CD4-positive, alpha-beta T cell treated with Interleukin-1 beta for 1 hour (primary cell): ENCODE results near the gene DYRK4.
A peak's percentile ranks its signal among the peaks of the same experiment; 100 is the strongest.

ENCODE experiments used
- DNase-seq, 2 donors: peaks; one replicate each; pipeline ENCODE4 v3.0.0-alpha.2; 2020 to 2022

Gene DYRK4

DNA sequence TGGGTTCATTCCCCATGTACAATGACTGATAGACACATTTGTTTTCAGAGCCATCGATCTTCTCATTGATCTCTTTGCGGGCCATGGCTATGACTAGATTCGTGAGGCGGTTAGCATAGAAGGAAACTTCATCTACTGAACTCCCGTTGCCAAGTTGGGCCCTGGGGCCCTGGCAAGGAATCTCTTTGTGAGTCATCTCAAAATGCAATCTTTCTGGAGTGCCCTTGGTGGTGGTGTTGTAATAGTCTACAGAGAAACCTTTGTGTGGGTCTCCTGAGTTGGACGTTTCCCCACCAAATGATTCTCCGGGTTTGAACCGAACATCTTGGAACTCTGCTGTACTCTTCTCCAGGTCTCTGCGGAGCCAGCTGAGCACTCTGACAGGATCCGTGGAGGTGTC lies 66.4 kb downstream of the DYRK4 start:
- DNase-seq: no peak

DNA sequence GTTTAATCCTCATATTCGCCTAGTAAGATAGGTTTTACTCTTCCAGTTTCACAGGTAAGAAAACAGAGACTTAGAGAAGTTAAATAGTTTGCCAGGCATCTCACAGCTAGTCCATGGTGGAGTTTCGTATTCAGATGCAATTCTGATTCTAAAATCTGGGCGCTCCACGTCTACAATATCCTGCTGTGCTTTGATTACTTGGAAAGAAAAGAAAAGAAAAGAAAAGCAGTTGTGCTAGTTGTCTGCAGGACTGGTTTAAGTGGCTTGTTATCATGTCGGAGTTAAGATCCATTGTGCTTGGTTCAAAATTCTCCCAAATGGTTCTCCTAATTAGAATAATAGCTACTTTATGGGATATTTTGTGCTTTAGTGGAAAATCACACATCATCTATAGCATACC lies 68.3 kb downstream of the DYRK4 start:
- no peak for DNase-seq

DNA sequence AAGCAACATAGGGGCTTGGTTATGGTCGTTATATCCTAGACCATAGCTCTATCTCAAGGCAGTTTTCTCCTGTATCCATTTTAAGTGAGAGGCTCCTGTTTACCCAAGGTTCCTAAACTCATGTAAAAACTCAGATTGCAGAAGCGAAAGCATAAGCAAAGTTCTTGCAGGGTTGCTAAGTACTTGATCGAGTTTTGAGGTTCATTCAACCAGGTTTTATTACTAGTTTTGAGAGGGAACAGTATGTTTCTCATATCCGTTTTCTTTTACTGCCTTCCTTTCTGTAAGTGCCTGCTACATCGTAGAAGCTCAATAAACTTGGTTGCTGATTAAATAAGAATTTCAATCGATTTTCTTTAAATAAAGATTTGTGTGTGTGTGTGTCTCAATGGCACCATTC lies 81.7 kb downstream of the DYRK4 start:
- no peak for DNase-seq

DNA sequence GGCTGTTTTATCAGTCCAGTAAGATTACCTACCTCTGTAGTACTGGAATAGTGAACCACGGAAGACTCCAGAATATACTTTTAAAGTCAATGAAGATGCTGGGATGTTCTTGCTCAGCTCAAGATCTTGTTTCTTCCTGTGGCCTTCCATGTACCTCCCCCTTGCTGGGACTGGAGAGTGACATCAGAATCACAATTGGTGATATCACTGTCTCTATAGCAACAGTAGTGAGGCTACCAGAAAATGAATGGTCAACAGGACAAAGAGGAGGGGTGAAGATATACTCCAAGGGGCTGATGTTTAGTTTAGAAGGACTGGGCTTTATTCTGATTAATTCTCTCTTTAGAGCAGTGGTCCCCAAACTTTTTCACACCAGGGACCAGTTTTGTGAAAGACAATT lies 83.0 kb downstream of the DYRK4 start:
- DNase-seq: no peak

DNA sequence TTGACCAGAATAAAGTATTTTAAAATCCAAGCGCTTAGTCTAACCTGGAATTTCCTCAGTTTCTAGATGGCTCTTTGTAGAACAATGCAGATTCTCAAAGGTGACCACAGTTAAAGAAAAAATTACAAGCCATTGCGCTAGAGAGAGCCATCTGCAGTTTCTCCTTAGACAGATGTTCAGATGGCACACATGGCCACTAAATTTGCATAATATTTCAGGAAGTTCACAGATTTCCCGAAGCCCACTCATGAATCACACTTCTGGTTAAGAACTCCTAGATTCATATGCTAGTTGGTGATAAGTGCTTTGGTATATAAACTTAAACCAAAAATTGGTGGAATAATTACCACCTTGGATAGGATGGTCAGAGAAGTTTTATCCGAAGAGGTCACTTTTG lies 86.1 kb downstream of the DYRK4 start:
- DNase-seq: peak in 1 of 2 donors; percentile 1

DNA sequence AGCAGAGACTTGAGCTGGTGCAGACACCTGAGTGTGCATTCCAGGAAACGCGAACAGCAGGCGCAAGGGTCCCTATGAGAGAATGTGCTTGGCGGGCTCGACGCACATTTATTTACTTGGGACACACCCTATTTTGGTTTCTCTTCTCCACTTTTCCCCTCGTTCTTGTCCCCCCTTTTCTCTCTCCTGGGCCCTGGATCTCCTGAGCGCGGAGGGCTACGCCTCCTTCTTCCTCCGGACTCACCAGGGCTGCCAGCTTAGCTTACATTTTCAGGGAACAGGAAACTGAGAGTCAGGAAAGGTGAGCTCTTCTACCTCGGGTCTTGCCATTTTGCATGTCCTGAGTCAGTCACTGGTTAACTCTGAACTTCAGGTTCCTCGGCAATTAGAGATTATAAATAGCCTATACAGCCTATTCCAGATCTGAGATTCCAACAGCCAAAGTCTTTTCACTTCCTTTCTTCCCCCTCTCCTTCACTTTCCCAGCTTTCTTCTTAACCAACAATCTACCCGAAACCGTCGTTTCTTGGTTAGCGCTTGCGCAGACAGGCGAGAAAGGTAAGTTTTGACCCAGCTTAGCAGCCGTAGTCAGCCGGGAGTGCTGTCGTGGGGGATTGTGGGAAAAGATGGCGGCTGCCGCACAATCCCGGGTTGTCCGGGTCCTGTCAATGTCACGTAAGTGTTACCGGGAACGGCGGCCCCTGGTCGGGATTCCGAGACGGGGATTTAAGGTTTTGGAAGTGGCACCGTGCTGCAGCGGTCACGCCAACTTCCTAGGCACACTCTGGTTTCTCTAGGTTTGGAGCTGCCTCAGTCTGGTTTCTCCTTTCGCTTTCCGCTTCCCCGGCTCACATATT lies 86.7 kb downstream of the DYRK4 start, which contains the start of the genes AKAP3 and NDUFA9:
TSS of gene AKAP3 (minus strand) at position 551 of the 857 bp plus-strand sequence. CDS start 10,855 bp downstream, outside the sequence.
TSS of gene NDUFA9 (plus strand) at position 614 of the 857 bp plus-strand sequence. CDS start at position 627, 13 bp downstream.
- DNase-seq: peak; percentile 79 to 83

DNA sequence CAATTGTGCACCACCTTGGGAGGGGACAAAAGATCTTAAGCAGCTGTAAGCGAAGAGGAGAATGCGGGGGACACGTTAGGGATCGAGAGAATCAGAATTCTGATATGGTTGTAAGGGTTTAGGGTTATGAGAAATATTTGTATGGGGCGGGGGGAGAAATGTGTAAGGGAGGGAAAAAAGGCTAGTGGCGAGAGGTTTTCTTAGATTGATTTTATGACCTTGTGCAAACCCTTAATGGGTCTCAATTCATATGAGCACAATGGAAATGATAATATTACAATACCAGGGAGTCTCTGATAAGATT lies 87.3 kb downstream of the DYRK4 start:
- no peak for DNase-seq

DNA sequence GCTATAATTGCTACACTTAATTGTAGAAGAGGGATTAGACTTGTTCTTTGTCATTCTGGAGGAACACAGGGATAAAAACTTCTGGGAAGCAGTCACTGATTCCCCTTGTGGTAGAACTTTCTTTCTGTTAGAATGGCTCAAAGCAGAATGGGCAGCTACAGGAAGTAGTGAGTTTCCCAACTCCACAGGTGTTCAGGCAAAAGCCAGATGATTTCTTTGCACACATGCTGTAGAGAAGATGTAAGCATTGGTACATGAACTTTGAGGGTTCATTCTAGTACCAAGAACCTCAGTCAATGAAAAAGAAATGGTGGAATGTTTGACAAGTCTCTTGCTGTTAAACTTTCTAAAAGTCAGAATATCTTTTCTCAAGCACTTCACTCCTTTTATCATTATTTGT lies 91.2 kb downstream of the DYRK4 start:
- no peak for DNase-seq

DNA sequence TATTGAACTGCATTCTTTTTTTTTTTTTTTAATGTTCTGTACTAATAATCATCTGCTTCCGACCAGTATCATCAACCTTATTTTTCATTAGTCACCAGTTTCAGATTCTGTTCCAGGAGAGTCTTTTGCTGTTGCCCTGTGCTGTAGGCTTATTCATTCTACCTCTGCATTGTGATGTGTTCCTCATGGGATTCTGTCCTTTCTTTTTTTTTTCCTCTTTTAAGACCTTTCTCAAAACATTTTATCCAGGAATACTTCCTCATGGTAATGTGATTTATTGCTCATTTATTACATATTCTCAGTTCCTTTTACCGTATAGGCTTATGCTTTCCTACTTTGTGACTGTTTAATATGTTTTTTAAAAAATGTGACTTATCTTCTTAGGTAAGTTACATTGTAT lies 91.7 kb downstream of the DYRK4 start:
- DNase-seq: no peak
